KMS-11 (cell line): Measurements from ENCODE around the gene ADARB1.

Experiments used
- H2AFZ ChIP-seq: fragments of 200-600 bp; sonication (generic); 2 replicates; pipeline ENCODE4 v1.6.1; 2016; ENCODE audit warnings: antibody characterized with exemption, mixed run types, low read depth
- H3K27ac ChIP-seq: fragments of 200-600 bp; sonication (generic); 2 replicates; pipeline ENCODE4 v1.6.1; 2016; ENCODE audit warnings: mild to moderate bottlenecking, mixed run types
- H3K27me3 ChIP-seq: fragments of 200-600 bp; sonication (generic); 2 replicates; pipeline ENCODE4 v1.6.1; 2017; ENCODE audit warnings: mild to moderate bottlenecking, low read depth, mixed run types, moderate library complexity; ENCODE audit not compliant: insufficient read depth
- H3K36me3 ChIP-seq: fragments of 200-600 bp; sonication (generic); 2 replicates; pipeline ENCODE4 v1.6.1; 2017; ENCODE audit warnings: mild to moderate bottlenecking, mixed run types; ENCODE audit not compliant: insufficient read depth
- H3K4me1 ChIP-seq: fragments of 200-600 bp; sonication (generic); 2 replicates; pipeline ENCODE4 v1.6.1; 2016; ENCODE audit warnings: mild to moderate bottlenecking, low read depth, mixed run types; ENCODE audit not compliant: poor library complexity, severe bottlenecking
- H3K4me2 ChIP-seq: fragments of 200-600 bp; sonication (generic); 2 replicates; pipeline ENCODE4 v1.7.0; 2016; ENCODE audit warnings: mild to moderate bottlenecking, mixed run types
- H3K4me3 ChIP-seq: fragments of 200-600 bp; sonication (generic); IDR thresholded peaks from 2 replicates; pipeline ENCODE4 v1.6.1; 2017; ENCODE audit warnings: low read depth, low read length, mixed read lengths; ENCODE audit not compliant: insufficient read depth
- H3K79me2 ChIP-seq: fragments of 200-600 bp; sonication (generic); 2 replicates; pipeline ENCODE4 v1.6.1; 2016; ENCODE audit warnings: low read depth, mixed run types; ENCODE audit not compliant: insufficient read depth
- H3K9ac ChIP-seq: fragments of 200-600 bp; sonication (generic); 2 replicates; pipeline ENCODE4 v1.6.1; 2016; ENCODE audit warnings: mild to moderate bottlenecking, mixed run types
- H4K20me1 ChIP-seq: fragments of 200-600 bp; sonication (generic); 2 replicates; pipeline ENCODE4 v1.6.1; 2016; ENCODE audit warnings: mild to moderate bottlenecking, mixed run types; ENCODE audit not compliant: insufficient read depth
- TF ChIP-seq, protein P1 (sequence below): fragments of 200-600 bp; sonication (generic); conservative IDR thresholded peaks from 2 replicates; pipeline ENCODE4 v1.6.1; 2017; ENCODE audit warnings: low read depth, mild to moderate bottlenecking, antibody characterized with exemption, low read length, moderate library complexity, mixed read lengths

ADARB1 gene

DNA sequence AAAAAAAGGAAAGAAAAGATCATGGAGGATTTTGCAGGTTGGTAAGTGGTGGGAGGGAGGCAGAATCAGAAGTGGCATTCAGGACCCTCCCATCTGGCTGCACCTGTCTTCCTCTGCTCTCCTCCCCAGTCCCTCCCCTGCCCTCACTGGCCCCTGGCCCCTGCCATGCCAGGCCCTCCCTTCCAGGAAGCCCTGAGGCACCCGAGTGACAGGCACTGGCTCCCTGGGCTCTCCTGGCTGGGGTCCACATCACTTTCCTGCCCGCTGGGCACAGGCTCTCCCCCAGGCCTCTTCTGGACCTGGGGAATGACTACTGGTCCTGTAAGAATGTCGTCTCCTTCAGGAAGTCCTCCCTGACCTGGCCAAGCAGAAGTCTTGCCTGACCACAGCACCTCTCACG lies 15.3 kb upstream of the ADARB1 start:
- Histone ChIP-seq H3K4me2 (no peak overlapping the region), H3K27ac (no peak overlapping the region), H3K79me2 (no peaks in the 10 kb centered on the region), H3K4me3 (no peak overlapping the region), H3K36me3 (no peaks in the 10 kb centered on the region), H3K9ac (no peak overlapping the region), H3K27me3 (peaks cover 18% of the 10 kb centered on the region), H3K4me1 (peaks cover 7% of the 10 kb centered on the region), H2AFZ (no peak overlapping the region), H4K20me1 (no peaks in the 10 kb centered on the region)
- TF ChIP-seq, protein P1, sequence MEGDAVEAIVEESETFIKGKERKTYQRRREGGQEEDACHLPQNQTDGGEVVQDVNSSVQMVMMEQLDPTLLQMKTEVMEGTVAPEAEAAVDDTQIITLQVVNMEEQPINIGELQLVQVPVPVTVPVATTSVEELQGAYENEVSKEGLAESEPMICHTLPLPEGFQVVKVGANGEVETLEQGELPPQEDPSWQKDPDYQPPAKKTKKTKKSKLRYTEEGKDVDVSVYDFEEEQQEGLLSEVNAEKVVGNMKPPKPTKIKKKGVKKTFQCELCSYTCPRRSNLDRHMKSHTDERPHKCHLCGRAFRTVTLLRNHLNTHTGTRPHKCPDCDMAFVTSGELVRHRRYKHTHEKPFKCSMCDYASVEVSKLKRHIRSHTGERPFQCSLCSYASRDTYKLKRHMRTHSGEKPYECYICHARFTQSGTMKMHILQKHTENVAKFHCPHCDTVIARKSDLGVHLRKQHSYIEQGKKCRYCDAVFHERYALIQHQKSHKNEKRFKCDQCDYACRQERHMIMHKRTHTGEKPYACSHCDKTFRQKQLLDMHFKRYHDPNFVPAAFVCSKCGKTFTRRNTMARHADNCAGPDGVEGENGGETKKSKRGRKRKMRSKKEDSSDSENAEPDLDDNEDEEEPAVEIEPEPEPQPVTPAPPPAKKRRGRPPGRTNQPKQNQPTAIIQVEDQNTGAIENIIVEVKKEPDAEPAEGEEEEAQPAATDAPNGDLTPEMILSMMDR, result no peak

DNA sequence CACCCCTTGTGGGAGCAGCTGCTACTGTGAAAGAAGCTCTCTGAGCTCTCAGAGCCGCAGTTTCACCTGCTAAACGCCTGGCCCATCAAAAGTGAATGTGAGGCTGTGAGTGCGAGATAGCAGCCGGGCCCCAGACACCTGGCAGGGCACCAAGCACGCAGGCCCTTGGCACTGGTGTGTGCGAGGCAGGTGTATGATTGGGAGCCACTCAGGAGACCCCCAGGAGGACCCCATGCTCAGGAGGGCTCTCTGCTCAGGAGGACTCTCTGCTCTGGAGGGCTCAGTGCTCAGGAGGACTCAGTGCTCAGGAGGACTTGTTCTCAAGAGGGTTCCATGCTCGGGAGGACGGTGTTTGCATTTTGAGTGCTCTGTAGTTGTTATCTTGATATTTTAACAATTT lies 14.3 kb upstream of the ADARB1 start:
- Histone ChIP-seq H3K36me3 (no peaks in the 10 kb centered on the region), H3K4me2 (no peak overlapping the region), H3K4me3 (no peak overlapping the region), H3K9ac (no peak overlapping the region), H3K79me2 (no peaks in the 10 kb centered on the region), H3K27me3 (peaks cover 10% of the 10 kb centered on the region; the same call in 1 of the 2 replicates), H3K4me1 (peaks cover 7% of the 10 kb centered on the region), H4K20me1 (no peaks in the 10 kb centered on the region), H3K27ac (no peak overlapping the region), H2AFZ (no peak overlapping the region)
- TF ChIP-seq, protein P1, result no peak

DNA sequence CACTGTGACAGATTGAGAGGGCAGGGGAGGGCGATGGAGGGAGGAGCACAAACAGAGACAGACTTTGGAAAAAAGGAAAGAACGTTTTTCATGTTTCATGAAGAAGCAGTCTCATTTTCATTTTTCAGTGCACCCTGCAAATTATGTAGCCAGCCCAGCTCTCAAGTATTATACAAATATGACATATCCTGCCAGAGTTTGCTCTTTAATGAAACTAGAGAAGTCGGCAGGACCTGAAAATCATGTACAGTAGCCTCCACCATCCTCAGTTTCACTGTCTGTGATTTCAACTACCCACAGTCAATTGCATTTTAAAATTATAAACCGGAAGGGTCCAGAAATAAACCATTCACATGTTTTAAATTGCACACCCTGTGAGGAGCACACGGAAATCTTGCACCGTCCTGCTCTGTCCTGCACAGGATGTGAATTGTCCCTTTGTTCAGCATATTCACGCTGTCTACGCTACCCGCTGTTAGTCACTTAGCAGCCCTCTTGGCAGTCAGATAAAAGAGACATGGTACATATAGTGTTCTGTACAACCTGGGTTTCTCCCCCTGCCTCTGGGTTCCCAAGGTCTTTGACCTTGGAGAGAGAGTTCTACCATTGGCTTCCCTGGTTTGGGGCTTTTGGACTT lies 13.6 kb upstream of the ADARB1 start:
- peaks cover 7% of the 10 kb centered on the region for H3K4me1 ChIP-seq
- H3K27ac ChIP-seq, result no peak overlapping the region
- H3K36me3 ChIP-seq, result no peaks in the 10 kb centered on the region
- TF ChIP-seq, protein P1, result no peak
- no peak overlapping the region for H2AFZ ChIP-seq
- peaks cover 9% of the 10 kb centered on the region; the same call in 1 of the 2 replicates for H3K27me3 ChIP-seq
- no peak overlapping the region for H3K4me3 ChIP-seq
- H4K20me1 ChIP-seq, result no peaks in the 10 kb centered on the region
- no peaks in the 10 kb centered on the region for H3K79me2 ChIP-seq
- H3K9ac ChIP-seq, result no peak overlapping the region
- no peak overlapping the region for H3K4me2 ChIP-seq

DNA sequence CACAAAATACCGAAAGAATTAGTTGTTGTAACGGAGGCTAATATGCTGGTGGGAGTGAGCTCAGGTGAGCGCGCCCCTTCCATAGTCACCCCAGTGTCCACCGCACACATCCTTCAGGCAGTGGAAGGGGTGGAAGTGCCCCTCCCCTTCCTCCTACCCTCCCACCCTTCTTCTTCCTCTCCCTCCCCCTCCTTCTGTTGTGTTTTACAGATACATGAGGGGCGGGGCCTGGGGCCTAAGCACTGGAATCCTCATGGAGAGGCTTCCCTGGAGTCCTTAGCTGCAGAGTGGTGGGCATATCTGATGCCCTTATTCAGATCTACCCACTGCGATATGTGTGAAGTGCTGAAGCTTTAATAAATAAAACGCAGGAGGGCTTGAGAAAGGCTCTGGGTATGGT lies 10.3 kb upstream of the ADARB1 start:
- Histone ChIP-seq H3K4me3 (no peak overlapping the region), H3K4me1 (peaks cover 7% of the 10 kb centered on the region), H3K79me2 (no peaks in the 10 kb centered on the region), H3K36me3 (no peaks in the 10 kb centered on the region), H3K9ac (no peak overlapping the region), H3K27ac (no peak overlapping the region), H3K27me3 (no peaks in the 10 kb centered on the region; the same call in 1 of the 2 replicates), H2AFZ (no peak overlapping the region), H4K20me1 (no peaks in the 10 kb centered on the region), H3K4me2 (no peak overlapping the region)
- TF ChIP-seq, protein P1, result no peak
